Ovary (tissue), 9 donors: ENCODE data around the gene SLC1A2. TPM values are rescaled to one million over a fixed set of nuclear protein-coding genes. Genes with fewer than 3 reads are reported as not detected.

ENCODE experiments used
- DNase-seq, 5 donors: peaks; one replicate each; pipeline ENCODE4 v3.0.0-alpha.2; 2019 to 2020
- H3K27ac ChIP-seq, 2 donors: fragments of 200-600 bp; one replicate each; pipeline versions ENCODE4 v1.5.1 to v1.8.0; 2019 to 2022
- H3K27me3 ChIP-seq: fragments of 200-600 bp; one replicate; pipeline ENCODE4 v1.8.0; 2022
- H3K36me3 ChIP-seq: fragments of 200-600 bp; sonication (generic); one replicate; pipeline ENCODE4 v1.5.1; 2019
- H3K4me1 ChIP-seq: one replicate; pipeline ENCODE4 v1.8.1; 2013; ENCODE audit warnings: mild to moderate bottlenecking, moderate library complexity; ENCODE audit not compliant: insufficient read depth
- H3K4me3 ChIP-seq: fragments of 200-600 bp; sonication (generic); one replicate; pipeline ENCODE4 v1.5.1; 2017
- H3K9me3 ChIP-seq, 2 donors: fragments of 200-600 bp in 1 of 2; sonication (generic) in 1 of 2; one replicate each; pipeline versions ENCODE4 v1.5.1 to v1.8.1; 2013 to 2019; ENCODE audit warnings: mild to moderate bottlenecking in 1 of 2, moderate library complexity in 1 of 2
- CTCF ChIP-seq, 3 donors: fragments of 450-650 bp in 2 of 3; fragments of 200-600 bp in 1 of 3; IDR thresholded peaks; one replicate each; pipeline versions ENCODE4 v1.5.1 to v1.8.0; 2016 to 2022; ENCODE audit warnings: antibody characterized with exemption in 3 of 3, mild to moderate bottlenecking in 1 of 3
- EP300 ChIP-seq: sonication (generic); formaldehyde crosslinking; IDR thresholded peaks from one replicate; pipeline ENCODE4 v1.6.1; 2017; ENCODE audit warnings: antibody characterized with exemption
- POLR2A ChIP-seq: fragments of 450-650 bp; IDR thresholded peaks from one replicate; pipeline ENCODE4 v1.6.1; 2017; ENCODE audit warnings: antibody characterized with exemption, mild to moderate bottlenecking, moderate library complexity
- WGBS, 3 donors: extraction: QIAGEN DNeasy Blood & Tissue Kit in 1 of 3; methylation state at CpG; one replicate each; pipeline versions ENCODE4 v1.1.5 to v1.1.7; 2013 to 2017; 5-methylcytosine and 5-hydroxymethylcytosine counted together
- intact Hi-C, 4 donors: fragments of 100-400 bp; cut with DNase I; formaldehyde crosslinking; loops; one replicate each; pipeline versions ENCODE4 v1.11.0 to v1.15.1; 2022 to 2023
- polyA plus RNA-seq, 2 donors: library from polyadenylated mRNA; stranded (reverse); fragments of 200-250 nt in 1 of 2; fragments of 350-450 nt in 1 of 2; fragmentation: Illumina TruSeq in 1 of 2; extraction: RNeasy Lipid Tissue Mini Kit (QIAGEN cat#74804) in 1 of 2; gene quantifications; one replicate each; pipeline ENCODE4 v1.2.3, GENCODE V29; 2013 to 2014
- total RNA-seq, 7 donors: library from RNA; depleted of rRNA in 2 of 7; stranded (reverse); fragments of >200 nt in 2 of 7; fragmentation: NEBNext Ultra II Directional in 3 of 7; extraction: Animal tissue kit (Norgen Biotek cat#: 25700) in 3 of 7; gene quantifications; one replicate each; pipeline versions ENCODE4 v1.1.0 to v1.2.4, GENCODE V29; 2016 to 2023
- donor health status: DM: no; HTN: no; CAD: no; lungs with moderate emphysema.
- donor health status: DM: no; HTN: no; CAD: no.
- donor health status: Bipolar disorder and iron deficiency.
- donor health status: DM: yes; HTN: yes; CAD: no.
- donor health status: DM: no; HTN: no; CAD: no.
- donor health status: DM: yes; HTN: yes; CAD: no.

The SLC1A2 gene
- total and polyA plus RNA-seq, 9 donors, result 0.02 to 0.80 (median 0.15) TPM

GRCh38 chr11:35418282-35419183, 825 bp downstream of the SLC1A2 start:
- no peak for TF ChIP-seq POLR2A
- Histone ChIP-seq H3K4me3 (peak overlapping the region; percentile 29), H3K9me3 (no peaks in the 10 kb centered on the region), H3K36me3 (no peaks in the 10 kb centered on the region), H3K4me1 (peaks cover 1% of the 10 kb centered on the region), H3K27ac (no peak overlapping the region), H3K27me3 (no peaks in the 10 kb centered on the region)
- WGBS, 3 donors, result 3 to 9% (median 9%) methylated on average over 54 to 69 of the region's 69 CpGs
- intact Hi-C loops, result no loop called here
- DNase-seq, result no peak

GRCh38 chr11:35415487-35415886, 3.9 kb downstream of the SLC1A2 start:
- TF ChIP-seq POLR2A (no peak), EP300 (no peak), CTCF (IDR thresholded peaks at IDR 0.05) (no peak)
- WGBS, 3 donors, result 41 to 57% (median 52%) methylated on average over 2 of the region's 2 CpGs

GRCh38 chr11:35414776-35415175, 4.6 kb downstream of the SLC1A2 start:
- Histone ChIP-seq H3K27me3 (no peaks in the 10 kb centered on the region), H3K4me3 (no peak overlapping the region), H3K9me3 (no peaks in the 10 kb centered on the region), H3K36me3 (no peaks in the 10 kb centered on the region), H3K4me1 (peaks cover 1% of the 10 kb centered on the region), H3K27ac (no peak overlapping the region)
- DNase-seq, result no peak
- 14 to 21% (median 18%) methylated on average over 2 of the region's 2 CpGs for WGBS, 3 donors
- intact Hi-C loops, result no loop called here
- TF ChIP-seq POLR2A (no peak), EP300 (no peak), CTCF (IDR thresholded peaks at IDR 0.05) (no peak)

More at GRCh38 chr11:35415487-35415886, 3.9 kb downstream of the SLC1A2 start:
- Histone ChIP-seq H3K36me3 (no peaks in the 10 kb centered on the region), H3K4me1 (peaks cover 1% of the 10 kb centered on the region), H3K9me3 (no peaks in the 10 kb centered on the region), H3K27ac (no peak overlapping the region), H3K4me3 (no peak overlapping the region), H3K27me3 (no peaks in the 10 kb centered on the region)
- intact Hi-C loops, result no loop called here
- no peak for DNase-seq

- Histone ChIP-seq H3K4me3 (no peak overlapping the region), H3K4me1 (no peaks in the 10 kb centered on the region), H3K36me3 (no peaks in the 10 kb centered on the region), H3K9me3 (no peaks in the 10 kb centered on the region), H3K27ac (no peak overlapping the region), H3K27me3 (no peaks in the 10 kb centered on the region)
- no peak for DNase-seq
- WGBS, 3 donors, result 53 to 68% (median 56%) methylated on average over 6 of the region's 6 CpGs
- no peak for TF ChIP-seq EP300
- no peak for TF ChIP-seq POLR2A
- no peak for TF ChIP-seq CTCF (IDR thresholded peaks at IDR 0.05)
- intact Hi-C loops, result no loop called here
Observed at GRCh38 chr11:35414311-35414710, 5.0 kb downstream of the SLC1A2 start.

GRCh38 chr11:35413598-35413997, 5.8 kb downstream of the SLC1A2 start:
- WGBS, 3 donors, result 81 to 94% (median 82%) methylated on average over 3 of the region's 3 CpGs
- Histone ChIP-seq H3K27me3 (no peaks in the 10 kb centered on the region), H3K9me3 (no peaks in the 10 kb centered on the region), H3K4me3 (no peak overlapping the region), H3K36me3 (no peaks in the 10 kb centered on the region), H3K27ac (no peak overlapping the region), H3K4me1 (no peaks in the 10 kb centered on the region)
- DNase-seq, result no peak
- intact Hi-C loops, result no loop called here
- TF ChIP-seq POLR2A, result no peak
- no peak for TF ChIP-seq EP300
- no peak for TF ChIP-seq CTCF (IDR thresholded peaks at IDR 0.05)
